ENCODE measurements around the gene ANLN. TPM values are rescaled to one million over a fixed set of nuclear protein-coding genes. Genes with fewer than 3 reads are reported as not detected.

Gene ANLN, protein sequence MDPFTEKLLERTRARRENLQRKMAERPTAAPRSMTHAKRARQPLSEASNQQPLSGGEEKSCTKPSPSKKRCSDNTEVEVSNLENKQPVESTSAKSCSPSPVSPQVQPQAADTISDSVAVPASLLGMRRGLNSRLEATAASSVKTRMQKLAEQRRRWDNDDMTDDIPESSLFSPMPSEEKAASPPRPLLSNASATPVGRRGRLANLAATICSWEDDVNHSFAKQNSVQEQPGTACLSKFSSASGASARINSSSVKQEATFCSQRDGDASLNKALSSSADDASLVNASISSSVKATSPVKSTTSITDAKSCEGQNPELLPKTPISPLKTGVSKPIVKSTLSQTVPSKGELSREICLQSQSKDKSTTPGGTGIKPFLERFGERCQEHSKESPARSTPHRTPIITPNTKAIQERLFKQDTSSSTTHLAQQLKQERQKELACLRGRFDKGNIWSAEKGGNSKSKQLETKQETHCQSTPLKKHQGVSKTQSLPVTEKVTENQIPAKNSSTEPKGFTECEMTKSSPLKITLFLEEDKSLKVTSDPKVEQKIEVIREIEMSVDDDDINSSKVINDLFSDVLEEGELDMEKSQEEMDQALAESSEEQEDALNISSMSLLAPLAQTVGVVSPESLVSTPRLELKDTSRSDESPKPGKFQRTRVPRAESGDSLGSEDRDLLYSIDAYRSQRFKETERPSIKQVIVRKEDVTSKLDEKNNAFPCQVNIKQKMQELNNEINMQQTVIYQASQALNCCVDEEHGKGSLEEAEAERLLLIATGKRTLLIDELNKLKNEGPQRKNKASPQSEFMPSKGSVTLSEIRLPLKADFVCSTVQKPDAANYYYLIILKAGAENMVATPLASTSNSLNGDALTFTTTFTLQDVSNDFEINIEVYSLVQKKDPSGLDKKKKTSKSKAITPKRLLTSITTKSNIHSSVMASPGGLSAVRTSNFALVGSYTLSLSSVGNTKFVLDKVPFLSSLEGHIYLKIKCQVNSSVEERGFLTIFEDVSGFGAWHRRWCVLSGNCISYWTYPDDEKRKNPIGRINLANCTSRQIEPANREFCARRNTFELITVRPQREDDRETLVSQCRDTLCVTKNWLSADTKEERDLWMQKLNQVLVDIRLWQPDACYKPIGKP
- total RNA-seq: 10 to 100 TPM; 33.3 to 40.3 TPM

- CTCF ChIA-PET: interaction anchor here (2.7 kb wide), 1 partner anchor 23 kb away, joined by 15 read pairs; a partner anchor contains a TSS
- POLR2A ChIA-PET: no interaction called here
These were observed at the start of gene ANLN for GRCh38 chr7:36389371-36390198. ANLN (plus strand) TSS chr7:36389862; CDS start chr7:36390027, 165 bp downstream.

- ChIA-PET POLR2A (no interaction called here), CTCF (no interaction called here)
These were observed 46.1 kb upstream of the ANLN start for GRCh38 chr7:36343548-36343947.

GRCh38 chr7:36344622-36345021, 45.0 kb upstream of the ANLN start:
- CTCF ChIA-PET: no interaction called here
- POLR2A ChIA-PET: no interaction called here

- CTCF ChIA-PET: no interaction called here
- POLR2A ChIA-PET: no interaction called here
These were observed 43.3 kb upstream of the ANLN start for GRCh38 chr7:36346260-36346831.

- ChIA-PET CTCF (no interaction called here), POLR2A (no interaction called here)
These were observed 41.4 kb upstream of the ANLN start for GRCh38 chr7:36348256-36348655.

DNA sequence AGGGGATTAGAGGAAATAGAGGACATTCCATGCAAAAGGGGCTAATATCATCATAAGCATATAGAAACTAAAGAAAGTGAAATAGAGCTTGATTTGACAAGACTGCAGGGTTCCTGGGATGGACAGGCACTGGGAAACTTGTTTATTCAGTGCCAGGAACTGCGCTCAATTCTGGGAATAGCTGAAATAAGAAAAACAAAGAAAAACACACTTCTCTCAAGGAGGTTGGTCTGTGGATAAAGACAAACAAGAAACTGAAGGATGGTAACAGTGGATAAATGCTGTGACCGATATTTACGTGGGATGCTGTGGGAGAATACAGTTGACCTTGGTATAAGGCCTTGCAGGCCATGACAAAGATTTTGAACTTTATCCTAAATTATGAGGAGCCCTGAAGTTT, 40.9 kb upstream of the ANLN start:
- CTCF ChIA-PET: no interaction called here
- POLR2A ChIA-PET: interaction anchor here (0.6 kb wide), 1 partner anchor 113 kb away, joined by 6 read pairs; no protein-coding TSS in a partner anchor

- POLR2A ChIA-PET: no interaction called here
- CTCF ChIA-PET: no interaction called here
These were observed 40.0 kb upstream of the ANLN start for GRCh38 chr7:36349626-36350025.

- POLR2A ChIA-PET: no interaction called here
- CTCF ChIA-PET: no interaction called here
These were observed 34.2 kb upstream of the ANLN start for GRCh38 chr7:36355490-36355889.

GRCh38 chr7:36357054-36357453, 32.6 kb upstream of the ANLN start:
- ChIA-PET CTCF (no interaction called here), POLR2A (no interaction called here)

DNA sequence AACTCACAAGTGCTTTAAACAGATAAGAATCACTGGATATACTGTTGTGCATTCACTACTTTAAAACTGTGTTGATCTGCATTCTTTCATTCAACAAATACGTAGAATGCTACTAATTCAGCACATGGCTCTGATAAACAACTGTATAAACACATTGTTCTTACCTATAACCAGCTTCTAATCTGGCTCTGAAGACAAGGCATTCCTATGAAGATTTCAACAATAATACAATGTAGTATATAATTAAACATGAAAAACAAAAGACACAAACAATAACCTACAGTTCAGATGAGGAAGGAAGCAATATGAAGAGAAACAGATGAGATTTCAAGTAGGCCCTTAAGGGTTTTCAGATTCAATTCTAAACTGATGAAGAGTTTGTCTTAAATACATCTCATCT, 31.1 kb upstream of the ANLN start:
- CTCF ChIA-PET: interaction anchor here (1.4 kb wide), 1 partner anchor 8 kb away, joined by 3 read pairs; a partner anchor contains a TSS
- POLR2A ChIA-PET: no interaction called here

- POLR2A ChIA-PET: no interaction called here
- CTCF ChIA-PET: no interaction called here
These were observed 29.4 kb upstream of the ANLN start for GRCh38 chr7:36360244-36360643.

DNA sequence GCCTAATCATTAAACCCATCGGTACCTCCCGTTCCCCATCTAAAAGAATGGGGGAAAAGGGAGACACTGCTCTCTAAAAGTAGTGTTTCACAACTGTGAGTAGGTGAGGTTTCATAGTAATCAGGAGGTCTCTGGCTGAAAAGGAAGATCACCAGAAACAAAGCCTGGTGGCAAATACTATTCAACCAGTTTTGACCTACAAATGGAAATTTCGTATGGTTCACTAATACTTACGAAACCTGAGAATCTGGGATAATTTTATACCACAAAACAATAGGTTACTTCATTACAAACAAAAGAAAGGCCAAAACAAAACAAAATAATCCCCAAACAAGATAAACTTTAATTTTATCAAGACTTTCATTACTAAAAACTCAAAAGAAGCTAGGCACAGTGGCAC, 28.4 kb upstream of the ANLN start:
- ChIA-PET POLR2A (no interaction called here), CTCF (no interaction called here)

- POLR2A ChIA-PET: no interaction called here
- CTCF ChIA-PET: no interaction called here
These were observed 26.1 kb upstream of the ANLN start for GRCh38 chr7:36363515-36363914.

DNA sequence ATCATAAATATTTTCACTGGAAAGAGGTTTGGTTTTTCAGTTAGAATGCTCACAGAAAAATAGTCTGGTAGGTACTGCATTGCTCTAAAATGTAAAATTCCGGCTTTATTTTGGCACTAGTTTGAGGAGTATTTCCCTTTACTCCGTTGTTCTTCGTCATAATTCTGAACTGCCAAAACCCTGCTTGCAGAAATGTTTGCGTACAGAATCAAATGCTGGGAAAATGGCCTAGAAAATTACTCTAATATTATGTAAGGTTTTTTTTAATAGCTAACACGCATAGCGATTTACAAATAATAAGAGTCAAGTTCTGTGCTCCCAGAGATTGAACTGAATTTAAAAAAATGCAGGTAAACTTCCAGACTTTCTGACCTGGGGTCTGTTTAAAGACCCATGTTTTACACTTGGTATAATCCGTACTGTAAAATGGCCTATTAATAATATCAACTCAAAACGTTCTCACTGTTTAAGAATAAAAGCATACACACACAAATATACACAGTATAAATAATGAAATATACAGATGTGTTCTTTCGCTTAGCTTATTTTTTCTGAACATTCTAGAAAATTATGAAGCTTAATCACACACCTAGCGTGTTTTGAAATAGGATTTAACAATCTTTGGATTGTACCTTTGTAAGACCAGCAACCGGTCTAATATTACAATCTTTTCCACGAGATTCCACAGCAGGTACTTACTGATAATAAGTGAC, 23.5 kb upstream of the ANLN start:
- CTCF ChIA-PET: interaction anchor here (1.0 to 2.3 kb wide), 4 partner anchors 8 to 72 kb away, joined by 3 to 15 read pairs (median 4); partner anchors contain the start of gene ANLN
- POLR2A ChIA-PET: no interaction called here

GRCh38 chr7:36366718-36367560, 22.7 kb upstream of the ANLN start:
- CTCF ChIA-PET: interaction anchor here (1.0 to 2.3 kb wide), 5 partner anchors 8 to 73 kb away, joined by 3 to 15 read pairs (median 3); partner anchors contain the start of gene ANLN
- POLR2A ChIA-PET: interaction anchor here (1.0 kb wide), 1 partner anchor 11 kb away, joined by 3 read pairs; no protein-coding TSS in a partner anchor

DNA sequence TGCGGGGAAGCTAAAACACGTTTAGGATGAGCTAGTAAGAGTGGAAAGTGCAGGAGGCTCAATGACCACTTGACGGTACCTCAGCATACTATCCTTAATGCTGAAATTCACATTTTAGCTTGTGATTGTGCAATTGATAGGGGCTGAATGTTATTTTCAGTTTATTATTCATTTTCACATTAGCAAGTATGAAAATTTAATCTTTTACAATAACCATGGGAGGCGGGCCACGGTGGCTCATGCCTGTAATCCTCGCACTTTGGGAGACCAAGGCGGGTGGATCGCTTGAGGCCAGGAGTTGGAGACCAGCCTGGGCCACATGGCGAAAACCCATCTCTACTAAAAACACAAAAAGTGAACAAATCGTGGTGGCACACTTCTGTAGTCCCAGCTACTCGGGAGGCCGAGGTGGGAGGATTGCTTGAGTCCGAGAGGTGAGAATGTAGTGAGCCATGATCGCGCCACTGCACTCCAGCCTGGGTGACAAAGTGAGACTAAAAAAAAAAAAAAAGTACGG, 22.0 kb upstream of the ANLN start:
- ChIA-PET POLR2A (interaction anchor here (1.0 kb wide), 1 partner anchor 11 kb away, joined by 3 read pairs; no protein-coding TSS in a partner anchor), CTCF (interaction anchor here (1.0 to 2.3 kb wide), 5 partner anchors 9 to 74 kb away, joined by 3 to 15 read pairs (median 3); partner anchors contain the start of gene ANLN)

DNA sequence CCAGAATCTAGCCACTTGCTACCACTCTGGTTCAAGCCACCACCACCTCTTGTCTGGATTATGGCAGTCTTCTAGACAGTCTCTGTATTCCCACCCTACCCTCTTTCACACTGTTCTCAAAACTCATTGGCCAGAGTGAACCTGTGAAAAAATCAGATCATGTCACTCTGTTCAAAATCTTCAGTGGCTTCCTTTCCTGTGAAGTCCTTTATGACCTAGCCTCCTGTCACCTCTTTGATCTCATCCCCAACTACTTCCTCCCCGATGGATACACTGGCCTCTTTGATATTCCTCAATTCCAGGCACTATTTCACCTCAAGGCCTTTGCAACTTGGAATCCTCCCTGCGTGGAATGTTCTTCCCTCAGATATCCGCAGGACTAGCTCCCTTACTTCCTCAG, 21.2 kb upstream of the ANLN start:
- CTCF ChIA-PET: interaction anchor here (1.2 kb wide), 1 partner anchor 12 kb away, joined by 3 read pairs; no protein-coding TSS in a partner anchor
- POLR2A ChIA-PET: interaction anchor here (1.0 kb wide), 1 partner anchor 10 kb away, joined by 3 read pairs; no protein-coding TSS in a partner anchor

All from activated CD8-positive, alpha-beta memory T cell treated with anti-CD3 and anti-CD28 coated beads for 36 hours (primary cell).